Neural progenitor cell (in vitro differentiated cells): ENCODE measurements around the gene SNX5. TPM values are rescaled to one million over a fixed set of nuclear protein-coding genes. Genes with fewer than 3 reads are reported as not detected.

ENCODE experiments used
- DNase-seq: peaks from one replicate; pipeline ENCODE4 v3.0.0-alpha.2; 2016; ENCODE audit warnings: low spot score
- H2AFZ ChIP-seq: fragments of 200-600 bp; sonication (generic); replicated peaks from 2 replicates; pipeline ENCODE4 v1.6.1; 2016; ENCODE audit warnings: antibody characterized with exemption
- H3F3A ChIP-seq: fragments of 200-600 bp; sonication (generic); 2 replicates; pipeline ENCODE4 v1.6.1; 2016; ENCODE audit warnings: antibody characterized with exemption, low read depth
- H3K27ac ChIP-seq: fragments of 200-600 bp; sonication (generic); 2 replicates; pipeline ENCODE4 v1.5.1; 2016; ENCODE audit warnings: mild to moderate bottlenecking
- H3K27me3 ChIP-seq: fragments of 200-600 bp; sonication (generic); 2 replicates; pipeline ENCODE4 v1.6.1; 2016; ENCODE audit warnings: mild to moderate bottlenecking, moderate library complexity
- H3K36me3 ChIP-seq: fragments of 200-600 bp; sonication (generic); 2 replicates; pipeline ENCODE4 v1.5.1; 2016
- H3K4me1 ChIP-seq: fragments of 200-600 bp; sonication (generic); 2 replicates; pipeline ENCODE4 v1.6.1; 2016; ENCODE audit warnings: mixed run types
- H3K4me2 ChIP-seq: fragments of 200-600 bp; sonication (generic); 2 replicates; pipeline ENCODE4 v1.6.1; 2016
- H3K4me3 ChIP-seq: fragments of 200-600 bp; sonication (generic); 2 replicates; pipeline ENCODE4 v1.5.1; 2016
- H3K79me2 ChIP-seq: fragments of 200-600 bp; sonication (generic); 2 replicates; pipeline ENCODE4 v1.6.1; 2016; ENCODE audit warnings: low read depth
- H3K9ac ChIP-seq: fragments of 200-600 bp; sonication (generic); 2 replicates; pipeline ENCODE4 v1.6.1; 2016
- H3K9me3 ChIP-seq: fragments of 200-600 bp; sonication (generic); 2 replicates; pipeline ENCODE4 v1.5.1; 2016; ENCODE audit warnings: low read depth
- H4K20me1 ChIP-seq: fragments of 200-600 bp; sonication (generic); 2 replicates; pipeline ENCODE4 v1.6.1; 2016; ENCODE audit warnings: low read depth
- H3K27ac Mint-ChIP-seq: 3 replicates; pipeline ENCODE4 v1.8.0; 2021; ENCODE audit warnings: mixed read lengths
- H3K27me3 Mint-ChIP-seq: 2 replicates; pipeline ENCODE4 v1.8.0; 2022; ENCODE audit warnings: low read depth, mild to moderate bottlenecking, inconsistent platforms, moderate library complexity, mixed read lengths; ENCODE audit not compliant: insufficient read depth
- H3K36me3 Mint-ChIP-seq: 3 replicates; pipeline ENCODE4 v1.8.0; 2021; ENCODE audit warnings: mixed read lengths
- H3K4me1 Mint-ChIP-seq: 3 replicates; pipeline ENCODE4 v1.8.0; 2021; ENCODE audit warnings: mixed read lengths
- H3K4me3 Mint-ChIP-seq: 3 replicates; pipeline ENCODE4 v1.8.0; 2021; ENCODE audit warnings: mild to moderate bottlenecking, moderate library complexity, mixed read lengths
- H3K9me3 Mint-ChIP-seq: 3 replicates; pipeline ENCODE4 v1.8.0; 2020; ENCODE audit warnings: mixed read lengths
- CTCF ChIP-seq: fragments of 200-600 bp; sonication (generic); IDR thresholded peaks from 2 replicates; pipeline ENCODE4 v1.5.1; 2017; ENCODE audit warnings: antibody characterized with exemption, mild to moderate bottlenecking
- EZH2 ChIP-seq: fragments of 200-600 bp; sonication (generic); IDR thresholded peaks from 2 replicates; pipeline ENCODE4 v1.6.1; 2017; ENCODE audit warnings: antibody characterized with exemption, mild to moderate bottlenecking, moderate library complexity
- EZH2phosphoT487 ChIP-seq: fragments of 200-600 bp; sonication (generic); IDR thresholded peaks from 2 replicates; pipeline ENCODE4 v1.6.1; 2017; ENCODE audit warnings: antibody characterized with exemption
- total RNA-seq: library from RNA; depleted of rRNA; stranded (reverse); fragments of >200 nt; gene quantifications from 2 replicates; pipeline ENCODE4 v1.2.3, GENCODE V29; 2015; ENCODE audit warnings: low replicate concordance

The SNX5 gene
- total RNA-seq, 1 donor from 2014 or later, result 226 TPM

GRCh38 chr20:17921774-17922173 lies 46.8 kb downstream of the SNX5 start:
- no peaks in the 10 kb centered on the region for H3K9me3 Mint-ChIP-seq
- no peak overlapping the region for H3K9ac ChIP-seq
- no peak for DNase-seq
- peaks cover 14% of the 10 kb centered on the region for H3K4me1 Mint-ChIP-seq
- no peak overlapping the region for H3K4me3 ChIP-seq
- peaks cover 9% of the 10 kb centered on the region for H3K27me3 Mint-ChIP-seq
- H4K20me1 ChIP-seq, result no peaks in the 10 kb centered on the region
- no peak for TF ChIP-seq EZH2
- no peak for TF ChIP-seq CTCF
- no peak for TF ChIP-seq EZH2phosphoT487
- no peaks in the 10 kb centered on the region for H3K36me3 ChIP-seq
- H3K4me3 Mint-ChIP-seq, result no peak overlapping the region
- no peaks in the 10 kb centered on the region for H3K36me3 Mint-ChIP-seq
- H2AFZ ChIP-seq, result no peak overlapping the region
- peaks cover 3% of the 10 kb centered on the region for H3F3A ChIP-seq
- H3K79me2 ChIP-seq, result no peaks in the 10 kb centered on the region
- no peaks in the 10 kb centered on the region for H3K9me3 ChIP-seq
- H3K27ac Mint-ChIP-seq, result no peak overlapping the region
- H3K4me2 ChIP-seq, result no peak overlapping the region
- H3K27ac ChIP-seq, result no peak overlapping the region
- H3K27me3 ChIP-seq, result no peaks in the 10 kb centered on the region
- H3K4me1 ChIP-seq, result no peaks in the 10 kb centered on the region

- DNase-seq, result no peak
- Histone ChIP-seq H3F3A (peaks cover 3% of the 10 kb centered on the region), H2AFZ (no peak overlapping the region), H4K20me1 (no peaks in the 10 kb centered on the region), H3K4me1 (no peaks in the 10 kb centered on the region), H3K79me2 (no peaks in the 10 kb centered on the region), H3K27me3 (no peaks in the 10 kb centered on the region), H3K4me2 (no peak overlapping the region), H3K9me3 (no peaks in the 10 kb centered on the region), H3K27ac (no peak overlapping the region), H3K36me3 (no peaks in the 10 kb centered on the region), H3K4me3 (no peak overlapping the region), H3K9ac (no peak overlapping the region)
- Mint-ChIP-seq H3K27me3 (peaks cover 9% of the 10 kb centered on the region), H3K27ac (no peak overlapping the region), H3K36me3 (no peaks in the 10 kb centered on the region), H3K4me3 (no peak overlapping the region), H3K4me1 (peaks cover 14% of the 10 kb centered on the region), H3K9me3 (no peaks in the 10 kb centered on the region)
- no peak for TF ChIP-seq EZH2phosphoT487
- no peak for TF ChIP-seq CTCF
- no peak for TF ChIP-seq EZH2
These were observed 49.4 kb downstream of the SNX5 start for GRCh38 chr20:17919149-17919548.

- no peak for TF ChIP-seq EZH2phosphoT487
- TF ChIP-seq CTCF, result no peak
- TF ChIP-seq EZH2, result no peak
These were observed 50.6 kb downstream of the SNX5 start for GRCh38 chr20:17917832-17918618.

More at GRCh38 chr20:17917832-17918618, 50.6 kb downstream of the SNX5 start:
- H3K4me1 ChIP-seq, result no peaks in the 10 kb centered on the region
- no peaks in the 10 kb centered on the region for H3K9me3 ChIP-seq
- Mint-ChIP-seq H3K27me3 (peaks cover 9% of the 10 kb centered on the region), H3K27ac (peak overlapping the region; percentile 37), H3K4me1 (peaks cover 9% of the 10 kb centered on the region), H3K36me3 (no peaks in the 10 kb centered on the region), H3K9me3 (no peaks in the 10 kb centered on the region), H3K4me3 (no peak overlapping the region)
- no peak overlapping the region for H3K4me2 ChIP-seq
- DNase-seq, result no peak
- H4K20me1 ChIP-seq, result no peaks in the 10 kb centered on the region
- H3F3A ChIP-seq, result peaks cover 3% of the 10 kb centered on the region
- no peaks in the 10 kb centered on the region for H3K27me3 ChIP-seq
- no peaks in the 10 kb centered on the region for H3K79me2 ChIP-seq
- H2AFZ ChIP-seq, result no peak overlapping the region
- H3K9ac ChIP-seq, result no peak overlapping the region
- H3K4me3 ChIP-seq, result no peak overlapping the region
- no peaks in the 10 kb centered on the region for H3K36me3 ChIP-seq
- H3K27ac ChIP-seq, result no peak overlapping the region
